Liver (tissue), 3 donors: ENCODE measurements around the gene TM9SF4.

Experiments
- EGR1 ChIP-seq, 2 donors: IDR thresholded peaks; 2 replicates each; pipeline ENCODE4 v1.6.1; 2016 to 2018; ENCODE audit warnings: antibody characterized with exemption in 2 of 2, low read depth in 2 of 2
- HNF4A ChIP-seq, 2 donors: conservative IDR thresholded peaks; 2 replicates each; pipeline ENCODE4 v1.6.1; 2016; ENCODE audit warnings: antibody characterized with exemption in 2 of 2, mild to moderate bottlenecking in 2 of 2
- JUND ChIP-seq, 2 donors: IDR thresholded peaks; 2 replicates each; pipeline ENCODE4 v1.6.1; 2016; ENCODE audit warnings: antibody characterized with exemption in 2 of 2
- NR2F2 ChIP-seq: IDR thresholded peaks from 2 replicates; pipeline ENCODE4 v1.6.1; 2016; ENCODE audit warnings: antibody characterized with exemption
- REST ChIP-seq: IDR thresholded peaks from 2 replicates; pipeline ENCODE4 v1.6.1; 2016; ENCODE audit warnings: antibody characterized with exemption, mild to moderate bottlenecking
- RXRA ChIP-seq, 2 donors: IDR thresholded peaks; 2 replicates each; pipeline ENCODE4 v1.6.1; 2017 to 2018; ENCODE audit warnings: antibody characterized with exemption in 2 of 2, mild to moderate bottlenecking in 1 of 2
- SP1 ChIP-seq: IDR thresholded peaks from 2 replicates; pipeline ENCODE4 v1.6.1; 2018; ENCODE audit warnings: antibody characterized with exemption, mild to moderate bottlenecking
- TAF1 ChIP-seq: conservative IDR thresholded peaks from 2 replicates; pipeline ENCODE4 v1.6.1; 2016; ENCODE audit warnings: antibody characterized with exemption, mild to moderate bottlenecking
- YY1 ChIP-seq: IDR thresholded peaks from 2 replicates; pipeline ENCODE4 v1.6.1; 2016; ENCODE audit warnings: antibody characterized with exemption, mild to moderate bottlenecking
- TF ChIP-seq, protein P1 (sequence below): fragments of 150-350 bp; IDR thresholded peaks from 2 replicates; pipeline ENCODE4 v1.5.1; 2017; ENCODE audit warnings: improper control_type of control experiment, low read depth, low read length; ENCODE audit not compliant: missing input control
- TF ChIP-seq, protein P2 (sequence below): IDR thresholded peaks from 2 replicates; pipeline ENCODE4 v1.6.1; 2016; ENCODE audit warnings: antibody characterized with exemption
- donor health status: healthy.
- donor health status: healthy.

GRCh38 chr20:32190616-32191415 lies 81.3 kb downstream of the TM9SF4 start:
- TF ChIP-seq, protein P1, sequence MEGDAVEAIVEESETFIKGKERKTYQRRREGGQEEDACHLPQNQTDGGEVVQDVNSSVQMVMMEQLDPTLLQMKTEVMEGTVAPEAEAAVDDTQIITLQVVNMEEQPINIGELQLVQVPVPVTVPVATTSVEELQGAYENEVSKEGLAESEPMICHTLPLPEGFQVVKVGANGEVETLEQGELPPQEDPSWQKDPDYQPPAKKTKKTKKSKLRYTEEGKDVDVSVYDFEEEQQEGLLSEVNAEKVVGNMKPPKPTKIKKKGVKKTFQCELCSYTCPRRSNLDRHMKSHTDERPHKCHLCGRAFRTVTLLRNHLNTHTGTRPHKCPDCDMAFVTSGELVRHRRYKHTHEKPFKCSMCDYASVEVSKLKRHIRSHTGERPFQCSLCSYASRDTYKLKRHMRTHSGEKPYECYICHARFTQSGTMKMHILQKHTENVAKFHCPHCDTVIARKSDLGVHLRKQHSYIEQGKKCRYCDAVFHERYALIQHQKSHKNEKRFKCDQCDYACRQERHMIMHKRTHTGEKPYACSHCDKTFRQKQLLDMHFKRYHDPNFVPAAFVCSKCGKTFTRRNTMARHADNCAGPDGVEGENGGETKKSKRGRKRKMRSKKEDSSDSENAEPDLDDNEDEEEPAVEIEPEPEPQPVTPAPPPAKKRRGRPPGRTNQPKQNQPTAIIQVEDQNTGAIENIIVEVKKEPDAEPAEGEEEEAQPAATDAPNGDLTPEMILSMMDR: no peak
- TF ChIP-seq, protein P2, sequence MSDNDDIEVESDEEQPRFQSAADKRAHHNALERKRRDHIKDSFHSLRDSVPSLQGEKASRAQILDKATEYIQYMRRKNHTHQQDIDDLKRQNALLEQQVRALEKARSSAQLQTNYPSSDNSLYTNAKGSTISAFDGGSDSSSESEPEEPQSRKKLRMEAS: no peak
- TF ChIP-seq REST (no peak), EGR1 (IDR thresholded peaks at IDR 0.05; ENCODE audit: low read depth in 2 of 2) (no peak), JUND (IDR thresholded peaks at IDR 0.05) (no peak), RXRA (IDR thresholded peaks at IDR 0.05) (no peak), NR2F2 (no peak), TAF1 (no peak), YY1 (no peak), SP1 (no peak), HNF4A (conservative IDR thresholded peaks at IDR 0.05) (peak; percentile 61 to 81)
